HepG2 (cell line): ENCODE measurements around the gene ITIH2. TPM values are rescaled to one million over a fixed set of nuclear protein-coding genes. Genes with fewer than 3 reads are reported as not detected.
A peak's percentile ranks its signal among the peaks of the same experiment; 100 is the strongest.

Experiments used
- ARNTL ChIP-seq: sonication (generic); formaldehyde crosslinking; IDR thresholded peaks from 2 replicates; pipeline ENCODE4 v1.4.0; 2020; ENCODE audit warnings: mild to moderate bottlenecking, missing genetic modification reagents
- BHLHE40 ChIP-seq: IDR thresholded peaks from 2 replicates; pipeline ENCODE4 v1.6.1; 2011; ENCODE audit warnings: low read length, improper control_type of control experiment
- CBFB ChIP-seq: sonication (generic); formaldehyde crosslinking; IDR thresholded peaks from 2 replicates; pipeline ENCODE4 v1.4.0; 2020; ENCODE audit warnings: missing genetic modification reagents
- FOSL1 ChIP-seq: sonication (generic); formaldehyde crosslinking; IDR thresholded peaks from 2 replicates; pipeline ENCODE4 v1.9.0; 2021; ENCODE audit warnings: missing genetic modification reagents, borderline replicate concordance
- FUBP1 ChIP-seq: sonication (generic); formaldehyde crosslinking; IDR thresholded peaks from 2 replicates; pipeline ENCODE4 v1.5.1; 2020; ENCODE audit warnings: missing genetic modification reagents, mild to moderate bottlenecking, borderline replicate concordance
- HMGXB3 ChIP-seq: sonication (generic); formaldehyde crosslinking; IDR thresholded peaks from 2 replicates; pipeline ENCODE4 v1.4.0; 2020; ENCODE audit warnings: missing genetic modification reagents, borderline replicate concordance
- MBD4 ChIP-seq: IDR thresholded peaks from 2 replicates; pipeline ENCODE4 v1.6.1; 2012; ENCODE audit warnings: low read length, inconsistent platforms, borderline replicate concordance
- NCOR1 ChIP-seq: fragments of 200-600 bp; sonication (generic); IDR thresholded peaks from 2 replicates; pipeline ENCODE4 v1.7.0; 2017; ENCODE audit warnings: antibody characterized with exemption, low read length, borderline replicate concordance
- PAF1 ChIP-seq: IDR thresholded peaks from 2 replicates; pipeline ENCODE4 v1.6.1; 2016; ENCODE audit warnings: missing genetic modification reagents, missing compliant biosample characterization
- PTBP1 ChIP-seq: fragments of 200-400 bp; formaldehyde crosslinking; IDR thresholded peaks from 2 replicates; pipeline ENCODE4 v1.6.1; 2018; ENCODE audit warnings: low read length, low read depth; ENCODE audit not compliant: poor library complexity, severe bottlenecking
- RARA ChIP-seq: IDR thresholded peaks from 2 replicates; pipeline ENCODE4 v1.6.1; 2016; ENCODE audit warnings: missing genetic modification reagents, missing compliant biosample characterization
- RBFOX2 ChIP-seq: fragments of 200-400 bp; formaldehyde crosslinking; IDR thresholded peaks from 2 replicates; pipeline ENCODE4 v1.6.1; 2017; ENCODE audit warnings: low read depth, mild to moderate bottlenecking, low read length
- RFXANK ChIP-seq: IDR thresholded peaks from 2 replicates; pipeline ENCODE4 v1.6.1; 2016
- SAP130 ChIP-seq: IDR thresholded peaks from 2 replicates; pipeline ENCODE4 v1.6.1; 2016; ENCODE audit warnings: low read depth
- ZFAT ChIP-seq: sonication (generic); formaldehyde crosslinking; conservative IDR thresholded peaks from 2 replicates; pipeline ENCODE4 v1.8.1; 2023; ENCODE audit warnings: missing genetic modification reagents, inconsistent platforms
- ZNF205 ChIP-seq: IDR thresholded peaks from 2 replicates; pipeline ENCODE4 v1.6.1; 2018; ENCODE audit warnings: missing biosample characterization, missing genetic modification reagents
- ZNF296 ChIP-seq: sonication (generic); formaldehyde crosslinking; conservative IDR thresholded peaks from 2 replicates; pipeline ENCODE4 v1.5.0; 2020; ENCODE audit warnings: mild to moderate bottlenecking, missing genetic modification reagents
- ZNF30 ChIP-seq: sonication (generic); formaldehyde crosslinking; IDR thresholded peaks from 2 replicates; pipeline ENCODE4 v1.5.0; 2020; ENCODE audit warnings: mild to moderate bottlenecking, missing genetic modification reagents
- ZNF468 ChIP-seq: sonication (generic); formaldehyde crosslinking; IDR thresholded peaks from 2 replicates; pipeline ENCODE4 v1.8.0; 2022; ENCODE audit warnings: mild to moderate bottlenecking, moderate library complexity, missing genetic modification reagents
- ZNF556 ChIP-seq: sonication (generic); formaldehyde crosslinking; IDR thresholded peaks from 2 replicates; pipeline ENCODE4 v1.4.0; 2020; ENCODE audit warnings: mild to moderate bottlenecking, missing genetic modification reagents, borderline replicate concordance
- ZUFSP ChIP-seq: sonication (generic); formaldehyde crosslinking; IDR thresholded peaks from 2 replicates; pipeline ENCODE4 v1.9.0; 2021; ENCODE audit warnings: missing genetic modification reagents, mild to moderate bottlenecking, borderline replicate concordance
- polyA plus RNA-seq, 8 experiments: library from polyadenylated mRNA; depleted of rRNA in 3 of 8; stranded (reverse) in 7 of 8; unstranded in 1 of 8; fragments of >200 nt; fragmentation: Illumina TruSeq in 4 of 8; extraction: Trizol in 4 of 8; gene quantifications; 2 replicates each; pipeline versions ENCODE4 v1.2.1 to v1.2.3, GENCODE V29; 2011 to 2016; ENCODE audit warnings: low read depth in 4 of 8, missing spikeins in 1 of 8, mixed read lengths in 1 of 8; ENCODE audit not compliant: insufficient read depth in 1 of 8
- total RNA-seq, 5 experiments: library from RNA; depleted of rRNA; stranded (reverse); fragments of >200 nt; fragmentation: Illumina TruSeq; extraction: Trizol; gene quantifications; 2 replicates each; pipeline ENCODE4 v1.2.3, GENCODE V29; 2016; ENCODE audit warnings: low read depth in 1 of 5

The ITIH2 gene
- total and polyA plus RNA-seq, 2 of the 13 experiments (the other 11 are each of a cell fraction or from before 2014, with no cell fraction given) = 1,197 to 1,427 TPM

GRCh38 chr10:7787857-7788638 lies 84.9 kb downstream of the ITIH2 start, which contains the start of the genes ATP5F1C and KIN (continued):
- no peak for TF ChIP-seq ZUFSP (CRISPR knock-in tag)
- no peak for TF ChIP-seq RARA (CRISPR knock-in tag)
- no peak; the same call in 1 of the 2 replicates for TF ChIP-seq FUBP1 (CRISPR knock-in tag)
- peak; percentile 98 for TF ChIP-seq RBFOX2
- TF ChIP-seq ARNTL = no peak
- TF ChIP-seq RFXANK (CRISPR knock-in tag) = no peak
- no peak for TF ChIP-seq ZNF296 (CRISPR knock-in tag)
- peak; percentile 89 for TF ChIP-seq SAP130
- TF ChIP-seq PAF1 (CRISPR knock-in tag) = no peak
- peak; percentile 90; the same call in 1 of the 2 replicates for TF ChIP-seq ZNF468 (CRISPR knock-in tag)
- peak; percentile 8; the same call in 1 of the 2 replicates for TF ChIP-seq HMGXB3 (CRISPR knock-in tag)
- TF ChIP-seq MBD4 = no peak
- no peak for TF ChIP-seq CBFB (CRISPR knock-in tag)
- TF ChIP-seq BHLHE40 = no peak
- TF ChIP-seq ZNF556 (CRISPR knock-in tag) = 0 out of 2 replicates have a peak, but pooled peaks have one; percentile 29
- TF ChIP-seq NCOR1 = no peak
- TF ChIP-seq ZNF30 (CRISPR knock-in tag) = no peak; the same call in 1 of the 2 replicates
- no peak for TF ChIP-seq ZFAT (CRISPR knock-in tag)
- no peak for TF ChIP-seq ZNF205
- TF ChIP-seq PTBP1 = no peak
- TF ChIP-seq FOSL1 (CRISPR knock-in tag) = no peak
